ENCODE measurements around the gene FBXW4. TPM values are rescaled to one million over a fixed set of nuclear protein-coding genes. Genes with fewer than 3 reads are reported as not detected.

Gene FBXW4
- total RNA-seq, 1 donor = 41.9 TPM

GRCh38 chr10:101676565-101676964, 18.4 kb downstream of the FBXW4 start:
- no peak overlapping the region for H3K4me3 ChIP-seq (ENCODE audit: low read depth, low read length)
- DNase-seq (ENCODE audit: low read depth) = no peak
- TF ChIP-seq CTCF (IDR thresholded peaks at IDR 0.05; ENCODE audit: insufficient read depth, low read depth, low read length) = no peak

- no peak for TF ChIP-seq CTCF (IDR thresholded peaks at IDR 0.05; ENCODE audit: insufficient read depth, low read depth, low read length)
- no peak for DNase-seq (ENCODE audit: low read depth)
- H3K4me3 ChIP-seq (ENCODE audit: low read depth, low read length) = no peak overlapping the region
Measured at GRCh38 chr10:101675115-101675514, 19.9 kb downstream of the FBXW4 start.

DNA sequence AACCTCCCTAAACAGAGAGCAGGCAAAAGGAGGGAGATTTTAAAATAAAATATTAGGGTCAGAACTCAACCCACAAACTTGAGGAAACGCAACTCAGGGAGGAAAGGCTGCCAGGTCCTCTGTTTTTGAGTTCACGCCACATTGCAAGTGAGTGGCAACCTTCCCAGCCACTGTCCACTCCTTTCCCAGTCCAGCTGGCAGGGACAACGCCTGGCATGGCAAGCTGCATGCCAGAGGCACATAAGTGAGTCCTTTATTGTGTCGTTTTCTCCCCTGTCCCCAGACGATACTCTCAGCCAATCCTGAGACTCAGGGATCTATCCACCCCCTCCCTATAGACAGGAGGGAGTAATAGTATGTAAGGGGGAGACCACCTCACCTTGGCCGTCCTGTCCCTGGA, 22.4 kb downstream of the FBXW4 start:
- no peak overlapping the region for H3K4me3 ChIP-seq (ENCODE audit: low read depth, low read length)
- DNase-seq (ENCODE audit: low read depth) = no peak
- no peak for TF ChIP-seq CTCF (IDR thresholded peaks at IDR 0.05; ENCODE audit: insufficient read depth, low read depth, low read length)

GRCh38 chr10:101671453-101671852, 23.5 kb downstream of the FBXW4 start:
- TF ChIP-seq CTCF (IDR thresholded peaks at IDR 0.05; ENCODE audit: insufficient read depth, low read depth, low read length) = no peak
- DNase-seq (ENCODE audit: low read depth) = no peak
- no peak overlapping the region for H3K4me3 ChIP-seq (ENCODE audit: low read depth, low read length)

DNA sequence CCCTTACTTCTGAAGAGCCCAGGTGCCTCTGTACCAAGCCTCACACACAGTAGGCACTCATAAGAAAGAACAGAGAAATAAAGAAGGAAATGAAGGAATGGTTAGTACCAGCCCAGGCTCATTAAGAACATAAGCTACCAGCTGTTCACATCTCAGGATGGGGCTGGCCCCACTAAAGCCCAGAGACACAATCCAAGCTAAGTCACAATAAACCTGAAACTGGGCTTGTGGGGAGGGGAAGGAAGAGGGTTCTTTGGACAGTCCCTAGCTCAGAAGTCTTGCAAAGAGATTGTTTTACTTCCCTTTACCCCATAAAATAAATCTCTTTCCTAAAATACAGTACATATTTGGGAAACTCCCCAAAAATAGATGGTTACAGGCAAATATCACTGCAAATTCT, 24.3 kb downstream of the FBXW4 start:
- no peak overlapping the region for H3K4me3 ChIP-seq (ENCODE audit: low read depth, low read length)
- no peak for TF ChIP-seq CTCF (IDR thresholded peaks at IDR 0.05; ENCODE audit: insufficient read depth, low read depth, low read length)
- DNase-seq (ENCODE audit: low read depth) = no peak

GRCh38 chr10:101669181-101669580, 25.8 kb downstream of the FBXW4 start:
- no peak for TF ChIP-seq CTCF (IDR thresholded peaks at IDR 0.05; ENCODE audit: insufficient read depth, low read depth, low read length)

DNA sequence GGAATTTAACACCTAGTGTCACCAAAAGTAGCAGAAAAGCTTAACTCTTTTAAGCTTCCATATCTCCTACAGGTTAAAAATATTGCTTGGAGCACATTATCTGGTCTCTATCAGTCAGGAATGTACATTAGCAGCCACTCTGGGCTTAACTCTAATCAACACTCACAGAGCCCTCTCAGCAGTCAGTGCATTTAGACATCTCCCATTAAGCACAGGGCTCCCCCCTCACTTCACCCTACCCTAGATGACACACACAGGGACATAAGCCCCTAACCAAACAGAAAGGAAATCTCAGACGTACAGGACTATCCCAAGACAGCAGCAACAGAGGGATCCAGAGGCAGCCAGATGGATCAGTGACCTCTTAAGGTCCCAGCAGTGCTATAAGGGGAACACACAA, 26.4 kb downstream of the FBXW4 start:
- no peak for TF ChIP-seq CTCF (IDR thresholded peaks at IDR 0.05; ENCODE audit: insufficient read depth, low read depth, low read length)
- DNase-seq (ENCODE audit: low read depth) = no peak
- H3K4me3 ChIP-seq (ENCODE audit: low read depth, low read length) = no peak overlapping the region

More at GRCh38 chr10:101669181-101669580, 25.8 kb downstream of the FBXW4 start:
- no peak overlapping the region for H3K4me3 ChIP-seq (ENCODE audit: low read depth, low read length)
- no peak for DNase-seq (ENCODE audit: low read depth)
